Measurements from ENCODE around the gene PACS1. TPM values are rescaled to one million over a fixed set of nuclear protein-coding genes. Genes with fewer than 3 reads are reported as not detected.
"Not testable (repeated sequence)": the region's sequence is repeated elsewhere in the genome, so short reads cannot be mapped to it uniquely, and the experiment has no call there.

PACS1 gene
- total RNA-seq, 1 experiment from 2014 or later: 47.9 TPM

- CTCF ChIA-PET: interaction anchor here (0.8 to 1.1 kb wide), 2 partner anchors 23 to 68 kb away, joined by 3 to 4 read pairs; no protein-coding TSS in a partner anchor
- Mint-ChIP-seq H3K4me3 (ENCODE audit: low read depth, unreplicated experiment) (peak overlapping the region; percentile 47), H3K27ac (ENCODE audit: unreplicated experiment) (peak overlapping the region; percentile 85), H3K4me1 (ENCODE audit: low read depth, unreplicated experiment) (peaks cover 63% of the 10 kb centered on the region), H3K9me3 (ENCODE audit: low read depth, unreplicated experiment) (no peaks in the 10 kb centered on the region), H3K36me3 (ENCODE audit: insufficient read depth, unreplicated experiment) (no peaks in the 10 kb centered on the region), H3K27me3 (ENCODE audit: unreplicated experiment) (no peaks in the 10 kb centered on the region)
- DNase-seq: no peak
- no TSS peak for BruUV-seq (replicated peaks)
- TF ChIP-seq, protein P1, sequence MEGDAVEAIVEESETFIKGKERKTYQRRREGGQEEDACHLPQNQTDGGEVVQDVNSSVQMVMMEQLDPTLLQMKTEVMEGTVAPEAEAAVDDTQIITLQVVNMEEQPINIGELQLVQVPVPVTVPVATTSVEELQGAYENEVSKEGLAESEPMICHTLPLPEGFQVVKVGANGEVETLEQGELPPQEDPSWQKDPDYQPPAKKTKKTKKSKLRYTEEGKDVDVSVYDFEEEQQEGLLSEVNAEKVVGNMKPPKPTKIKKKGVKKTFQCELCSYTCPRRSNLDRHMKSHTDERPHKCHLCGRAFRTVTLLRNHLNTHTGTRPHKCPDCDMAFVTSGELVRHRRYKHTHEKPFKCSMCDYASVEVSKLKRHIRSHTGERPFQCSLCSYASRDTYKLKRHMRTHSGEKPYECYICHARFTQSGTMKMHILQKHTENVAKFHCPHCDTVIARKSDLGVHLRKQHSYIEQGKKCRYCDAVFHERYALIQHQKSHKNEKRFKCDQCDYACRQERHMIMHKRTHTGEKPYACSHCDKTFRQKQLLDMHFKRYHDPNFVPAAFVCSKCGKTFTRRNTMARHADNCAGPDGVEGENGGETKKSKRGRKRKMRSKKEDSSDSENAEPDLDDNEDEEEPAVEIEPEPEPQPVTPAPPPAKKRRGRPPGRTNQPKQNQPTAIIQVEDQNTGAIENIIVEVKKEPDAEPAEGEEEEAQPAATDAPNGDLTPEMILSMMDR (IDR thresholded peaks at IDR 0.05; ENCODE audit: unreplicated experiment): no peak
- intact Hi-C loops (cut with micrococcal nuclease; ENCODE audit: unreplicated experiment): loop anchor here (10.0 kb wide), 1 partner anchor 72 kb away; no protein-coding TSS in a partner anchor
Observed at GRCh38 chr11:66112601-66113499, 42.8 kb downstream of the PACS1 start.

DNA sequence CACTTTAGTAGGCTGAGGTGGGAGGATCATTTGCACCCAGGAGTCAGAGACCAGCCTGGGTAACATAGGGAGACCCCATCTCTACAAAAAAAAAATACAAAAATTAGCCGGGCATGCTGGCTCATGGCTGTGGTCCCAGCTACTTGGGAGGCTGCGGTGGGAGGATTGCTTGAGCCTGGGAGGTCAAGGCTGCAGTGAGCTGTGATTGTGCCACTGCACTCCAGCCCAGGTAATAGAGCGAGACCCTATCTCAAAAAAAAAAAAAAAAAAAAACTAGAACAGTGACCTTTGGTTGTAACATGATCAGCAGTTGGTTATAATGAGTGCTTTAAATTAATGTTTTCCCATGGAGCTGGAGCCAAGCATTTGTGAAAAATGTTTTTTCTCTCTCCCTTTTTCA is 44.9 kb downstream of the PACS1 start:
- H3K4me1 Mint-ChIP-seq (ENCODE audit: low read depth, unreplicated experiment): peaks cover 53% of the 10 kb centered on the region
- H3K27me3 Mint-ChIP-seq (ENCODE audit: unreplicated experiment); H3K4me3 Mint-ChIP-seq (ENCODE audit: low read depth, unreplicated experiment); H3K9me3 Mint-ChIP-seq (ENCODE audit: low read depth, unreplicated experiment); DNase-seq; H3K27ac Mint-ChIP-seq (ENCODE audit: unreplicated experiment); BruUV-seq (replicated peaks); H3K36me3 Mint-ChIP-seq (ENCODE audit: insufficient read depth, unreplicated experiment): not testable (repeated sequence)
- CTCF ChIA-PET: interaction anchor here (0.7 kb wide), 1 partner anchor 448 kb away, joined by 8 read pairs; no protein-coding TSS in a partner anchor
- intact Hi-C loops (cut with micrococcal nuclease; ENCODE audit: unreplicated experiment): loop anchor here (5.0 to 10.0 kb wide), 2 partner anchors 33 to 70 kb away; no protein-coding TSS in a partner anchor

DNA sequence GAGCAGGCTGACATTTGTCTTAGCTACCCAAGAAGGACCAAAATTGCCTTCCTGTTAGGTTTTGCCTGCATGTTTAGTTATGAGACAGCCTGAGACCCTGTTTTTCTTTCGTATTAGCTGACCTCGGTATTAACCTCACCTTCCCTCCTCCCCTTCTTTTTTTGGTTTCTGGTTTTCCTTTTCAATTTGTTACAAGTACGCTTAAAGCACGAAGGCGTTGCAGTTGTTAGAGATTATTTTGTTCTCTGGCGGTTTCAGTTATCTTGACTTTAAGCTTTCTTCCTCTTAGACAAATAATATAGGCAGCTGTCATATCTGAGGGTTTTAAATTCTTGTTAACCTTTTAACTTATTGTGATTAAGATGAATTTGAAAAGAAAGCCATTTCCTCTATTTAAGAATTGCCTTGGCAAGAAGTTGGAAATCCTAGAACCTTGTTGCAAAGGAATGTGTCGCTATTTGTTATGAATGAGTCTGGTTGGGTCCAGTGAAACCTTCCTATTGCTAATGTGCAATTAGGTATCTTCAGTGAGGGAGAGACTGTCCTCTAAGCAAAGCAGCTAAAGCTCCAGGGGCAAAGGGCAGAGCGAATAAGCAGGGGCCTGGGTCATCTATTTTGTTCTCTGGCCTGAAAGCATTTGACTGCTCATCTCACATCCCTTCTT is 45.7 kb downstream of the PACS1 start:
- DNase-seq: no peak
- no TSS peak for BruUV-seq (replicated peaks)
- Mint-ChIP-seq H3K36me3 (ENCODE audit: insufficient read depth, unreplicated experiment) (no peaks in the 10 kb centered on the region), H3K27ac (ENCODE audit: unreplicated experiment) (no peak overlapping the region), H3K27me3 (ENCODE audit: unreplicated experiment) (no peaks in the 10 kb centered on the region), H3K4me1 (ENCODE audit: low read depth, unreplicated experiment) (peaks cover 53% of the 10 kb centered on the region), H3K9me3 (ENCODE audit: low read depth, unreplicated experiment) (no peaks in the 10 kb centered on the region), H3K4me3 (ENCODE audit: low read depth, unreplicated experiment) (no peak overlapping the region)
- CTCF ChIA-PET: interaction anchor here (0.7 kb wide), 1 partner anchor 15 kb away, joined by 3 read pairs; no protein-coding TSS in a partner anchor
- intact Hi-C loops (cut with micrococcal nuclease; ENCODE audit: unreplicated experiment): loop anchor here (5.0 to 10.0 kb wide), 2 partner anchors 33 to 69 kb away; no protein-coding TSS in a partner anchor
- TF ChIP-seq, protein P1 (IDR thresholded peaks at IDR 0.05; ENCODE audit: unreplicated experiment): no peak

DNA sequence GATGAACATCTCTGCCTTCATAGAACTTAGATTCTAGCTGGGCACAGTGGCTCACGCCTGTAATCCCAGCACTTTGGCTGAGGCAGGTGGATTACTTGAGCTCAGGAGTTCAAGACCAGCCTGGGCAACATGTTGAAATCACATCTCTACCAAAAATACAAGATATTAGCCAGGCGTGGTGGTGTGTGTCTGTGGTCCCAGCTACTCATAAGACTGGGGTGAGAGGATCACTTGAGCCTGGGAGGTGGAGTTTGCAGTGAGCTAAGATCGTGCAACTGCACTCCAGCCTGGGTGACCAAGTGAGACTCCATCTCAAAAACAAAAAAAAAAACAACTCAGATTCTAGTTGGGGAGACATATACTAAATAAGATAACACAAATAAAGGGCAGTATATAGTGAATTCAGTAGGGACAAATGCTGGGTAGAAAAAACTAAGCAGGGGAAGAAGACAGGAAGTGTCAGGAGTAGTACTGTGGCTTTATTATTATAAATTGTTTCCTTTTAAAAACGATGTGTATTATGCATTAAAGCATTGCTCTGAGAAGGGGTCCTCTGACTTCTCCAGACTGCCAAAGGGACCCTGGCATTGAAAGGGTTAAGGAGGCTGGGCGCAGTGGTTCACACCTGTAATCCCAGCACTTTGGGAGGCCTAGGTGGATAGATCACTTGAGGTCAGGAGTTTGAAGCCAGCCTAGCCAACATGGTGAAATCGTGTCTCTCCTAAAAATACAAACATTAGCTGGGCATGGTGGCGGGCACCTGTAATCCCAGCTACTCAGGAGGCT is 46.7 kb downstream of the PACS1 start:
- DNase-seq: no peak

More for the DNA sequence above, 46.7 kb downstream of the PACS1 start:
- Mint-ChIP-seq H3K36me3 (ENCODE audit: insufficient read depth, unreplicated experiment) (no peaks in the 10 kb centered on the region), H3K27me3 (ENCODE audit: unreplicated experiment) (no peaks in the 10 kb centered on the region), H3K4me3 (ENCODE audit: low read depth, unreplicated experiment) (no peak overlapping the region), H3K27ac (ENCODE audit: unreplicated experiment) (no peak overlapping the region), H3K4me1 (ENCODE audit: low read depth, unreplicated experiment) (peaks cover 44% of the 10 kb centered on the region), H3K9me3 (ENCODE audit: low read depth, unreplicated experiment) (no peaks in the 10 kb centered on the region)
- BruUV-seq (replicated peaks): no TSS peak
- TF ChIP-seq, protein P1 (IDR thresholded peaks at IDR 0.05; ENCODE audit: unreplicated experiment): no peak
- CTCF ChIA-PET: interaction anchor here (0.7 kb wide), 2 partner anchors 14 to 64 kb away, joined by 3 to 4 read pairs; partner anchors contain the start of gene SF3B2
- intact Hi-C loops (cut with micrococcal nuclease; ENCODE audit: unreplicated experiment): loop anchor here (5.0 to 10.0 kb wide), 2 partner anchors 34 to 68 kb away; no protein-coding TSS in a partner anchor
